OCI-LY3 (cell line): Measurements from ENCODE around the gene TUNAR.

Experiments
- H2AFZ ChIP-seq: fragments of 200-600, 300-600 bp; shearing (Covaris generic); 2 replicates; pipeline ENCODE4 v1.6.0; 2014; ENCODE audit warnings: antibody characterized with exemption, low read depth, low read length
- H3K27ac ChIP-seq: fragments of 200-600, 300-600 bp; sonication (generic); 2 replicates; pipeline ENCODE4 v1.5.1; 2014; ENCODE audit warnings: mild to moderate bottlenecking, low read length, moderate library complexity, mixed read lengths
- H3K27me3 ChIP-seq: fragments of 200-600, 300-600 bp; sonication (generic); 2 replicates; pipeline ENCODE4 v1.6.1; 2014; ENCODE audit warnings: low read depth, low read length, mixed read lengths
- H3K36me3 ChIP-seq: fragments of 200-600, 300-600 bp; sonication (generic); replicated peaks from 2 replicates; pipeline ENCODE3; 2014; ENCODE audit warnings: low read depth, low read length, mixed read lengths
- H3K4me1 ChIP-seq: fragments of 300-600, 200-600 bp; sonication (generic); 2 replicates; pipeline ENCODE4 v1.6.1; 2014; ENCODE audit warnings: low read length, mixed read lengths
- H3K4me2 ChIP-seq: fragments of 200-600, 300-600 bp; sonication (generic); 2 replicates; pipeline ENCODE4 v1.6.1; 2014; ENCODE audit warnings: low read length, mixed read lengths
- H3K4me3 ChIP-seq: fragments of 300-600, 200-600 bp; sonication (generic); 2 replicates; pipeline ENCODE4 v1.5.1; 2014; ENCODE audit warnings: antibody characterized with exemption, mild to moderate bottlenecking, low read length, moderate library complexity
- H3K79me2 ChIP-seq: fragments of 300-600, 200-600 bp; shearing (Covaris generic); 2 replicates; pipeline ENCODE4 v1.6.1; 2014; ENCODE audit warnings: mild to moderate bottlenecking, low read length, mixed read lengths
- H3K9ac ChIP-seq: fragments of 300-600, 200-600 bp; shearing (Covaris generic); 2 replicates; pipeline ENCODE4 v1.6.0; 2014; ENCODE audit warnings: mild to moderate bottlenecking, low read length, moderate library complexity
- H3K9me3 ChIP-seq: fragments of 200-600, 300-600 bp; shearing (Covaris generic); 2 replicates; pipeline ENCODE4 v1.6.1; 2014; ENCODE audit warnings: low read length, mixed read lengths; ENCODE audit not compliant: insufficient read depth
- H4K20me1 ChIP-seq: fragments of 200-600, 300-600 bp; sonication (generic); 2 replicates; pipeline ENCODE4 v1.6.1; 2016; ENCODE audit warnings: low read length, mixed read lengths; ENCODE audit not compliant: insufficient read depth
- CTCF ChIP-seq: fragments of 200-600, 300-600 bp; sonication (generic); IDR thresholded peaks from 2 replicates; pipeline ENCODE4 v1.5.1; 2014; ENCODE audit warnings: antibody characterized with exemption, low read length, low read depth
- EZH2phosphoT487 ChIP-seq: fragments of 200-600 bp; shearing (Covaris generic); IDR thresholded peaks from 2 replicates; pipeline ENCODE4 v1.6.1; 2018; ENCODE audit warnings: antibody characterized with exemption, mixed run types, low read depth

Gene TUNAR

GRCh38 chr14:95831041-95831440 is 45.6 kb upstream of the TUNAR start:
- no peak overlapping the region for H3K27ac ChIP-seq
- H3K4me1 ChIP-seq, result 0 out of 2 replicates have a peak, but pooled peaks cover 5% of the 10 kb centered on the region
- no peak overlapping the region for H2AFZ ChIP-seq
- no peaks in the 10 kb centered on the region for H3K9me3 ChIP-seq
- no peak overlapping the region for H3K9ac ChIP-seq
- no peak for TF ChIP-seq CTCF
- no peak for TF ChIP-seq EZH2phosphoT487
- no peaks in the 10 kb centered on the region for H4K20me1 ChIP-seq
- H3K4me2 ChIP-seq, result no peak overlapping the region
- peaks cover 24% of the 10 kb centered on the region for H3K27me3 ChIP-seq
- no peaks in the 10 kb centered on the region for H3K79me2 ChIP-seq
- no peak overlapping the region for H3K4me3 ChIP-seq
- no peaks in the 10 kb centered on the region for H3K36me3 ChIP-seq

- H3K9ac ChIP-seq, result no peak overlapping the region
- no peaks in the 10 kb centered on the region for H3K9me3 ChIP-seq
- H2AFZ ChIP-seq, result no peak overlapping the region
- no peak overlapping the region for H3K4me3 ChIP-seq
- H3K4me2 ChIP-seq, result no peak overlapping the region
- H3K27me3 ChIP-seq, result peaks cover 20% of the 10 kb centered on the region
- H3K4me1 ChIP-seq, result 0 out of 2 replicates have a peak, but pooled peaks cover 5% of the 10 kb centered on the region
- no peak overlapping the region for H3K27ac ChIP-seq
- TF ChIP-seq CTCF (no peak), EZH2phosphoT487 (no peak)
- H3K79me2 ChIP-seq, result no peaks in the 10 kb centered on the region
- no peaks in the 10 kb centered on the region for H4K20me1 ChIP-seq
- H3K36me3 ChIP-seq, result no peaks in the 10 kb centered on the region
Measured at GRCh38 chr14:95831468-95831867, 45.2 kb upstream of the TUNAR start.

- Histone ChIP-seq H3K79me2 (no peaks in the 10 kb centered on the region), H3K9me3 (no peaks in the 10 kb centered on the region), H3K9ac (no peak overlapping the region), H3K27me3 (peaks cover 16% of the 10 kb centered on the region), H2AFZ (no peak overlapping the region), H3K4me2 (no peak overlapping the region), H3K4me1 (0 out of 2 replicates have a peak, but pooled peaks cover 5% of the 10 kb centered on the region), H3K4me3 (no peak overlapping the region), H3K27ac (no peak overlapping the region), H3K36me3 (no peaks in the 10 kb centered on the region), H4K20me1 (no peaks in the 10 kb centered on the region)
- TF ChIP-seq EZH2phosphoT487, result no peak
- no peak for TF ChIP-seq CTCF
Measured at GRCh38 chr14:95832012-95832411, 44.6 kb upstream of the TUNAR start.

GRCh38 chr14:95833429-95833828 is 43.2 kb upstream of the TUNAR start:
- Histone ChIP-seq H3K79me2 (no peaks in the 10 kb centered on the region), H3K9ac (no peak overlapping the region), H3K36me3 (no peaks in the 10 kb centered on the region), H3K4me3 (no peak overlapping the region), H2AFZ (no peak overlapping the region), H4K20me1 (no peaks in the 10 kb centered on the region), H3K27me3 (0 out of 2 replicates have a peak, but pooled peaks cover 3% of the 10 kb centered on the region), H3K27ac (no peak overlapping the region), H3K9me3 (no peaks in the 10 kb centered on the region), H3K4me1 (0 out of 2 replicates have a peak, but pooled peaks cover 5% of the 10 kb centered on the region), H3K4me2 (no peak overlapping the region)
- TF ChIP-seq CTCF, result no peak
- TF ChIP-seq EZH2phosphoT487, result no peak
